Liver (tissue), 9 donors: ENCODE data around the gene TMEM97. TPM values are rescaled to one million over a fixed set of nuclear protein-coding genes. Genes with fewer than 3 reads are reported as not detected.
A peak's percentile ranks its signal among the peaks of the same experiment; 100 is the strongest.

Experiments used
- DNase-seq: peaks from one replicate; pipeline ENCODE4 v3.0.0-alpha.2; 2017; ENCODE audit warnings: low spot score
- H3K27ac ChIP-seq, 2 donors: one replicate each; pipeline ENCODE4 v1.7.0; 2013; ENCODE audit warnings: inconsistent platforms in 2 of 2, low read length in 2 of 2, control low read depth in 1 of 2, low read depth in 1 of 2, mild to moderate bottlenecking in 1 of 2
- H3K27me3 ChIP-seq, 4 donors: one replicate each; pipeline versions ENCODE4 v1.6.1 to v1.7.0; 2013; ENCODE audit warnings: low read length in 3 of 4, inconsistent platforms in 1 of 4, mild to moderate bottlenecking in 1 of 4, moderate library complexity in 1 of 4; ENCODE audit not compliant: control insufficient read depth in 4 of 4, insufficient read depth in 4 of 4
- H3K36me3 ChIP-seq, 4 donors: one replicate each; pipeline versions ENCODE4 v1.6.1 to v1.7.0; 2013; ENCODE audit warnings: low read length in 3 of 4, mild to moderate bottlenecking in 3 of 4, low read depth in 1 of 4, moderate library complexity in 1 of 4; ENCODE audit not compliant: control insufficient read depth in 4 of 4, insufficient read depth in 3 of 4
- H3K4me1 ChIP-seq, 4 donors: one replicate each; pipeline versions ENCODE4 v1.6.1 to v1.7.0; 2013; ENCODE audit warnings: low read length in 3 of 4, mild to moderate bottlenecking in 3 of 4, moderate library complexity in 1 of 4; ENCODE audit not compliant: control insufficient read depth in 4 of 4, insufficient read depth in 4 of 4
- H3K4me3 ChIP-seq, 3 donors: one replicate each; pipeline versions ENCODE4 v1.6.1 to v1.7.0; 2013; ENCODE audit warnings: low read length in 3 of 3, control low read depth in 1 of 3, low read depth in 1 of 3, mild to moderate bottlenecking in 1 of 3
- H3K9ac ChIP-seq, 2 donors: one replicate each; pipeline ENCODE4 v1.7.0; 2013; ENCODE audit warnings: low read length in 2 of 2, mild to moderate bottlenecking in 2 of 2, moderate library complexity in 2 of 2, control low read depth in 1 of 2, low read depth in 1 of 2
- H3K9me3 ChIP-seq, 4 donors: one replicate each; pipeline versions ENCODE4 v1.6.1 to v1.7.0; 2013; ENCODE audit warnings: low read length in 3 of 4; ENCODE audit not compliant: control insufficient read depth in 4 of 4
- CTCF ChIP-seq: fragments of 150-350 bp; IDR thresholded peaks from 2 replicates; pipeline ENCODE4 v1.5.1; 2017; ENCODE audit warnings: improper control_type of control experiment, low read depth, low read length; ENCODE audit not compliant: missing input control
- EGR1 ChIP-seq, 2 donors: IDR thresholded peaks; 2 replicates each; pipeline ENCODE4 v1.6.1; 2016 to 2018; ENCODE audit warnings: antibody characterized with exemption in 2 of 2, low read depth in 2 of 2
- FOXA1 ChIP-seq: IDR thresholded peaks from 2 replicates; pipeline ENCODE4 v1.6.1; 2016; ENCODE audit warnings: antibody characterized with exemption
- FOXA2 ChIP-seq: IDR thresholded peaks from 2 replicates; pipeline ENCODE4 v1.6.1; 2016; ENCODE audit warnings: antibody characterized with exemption
- GABPA ChIP-seq, 2 donors: IDR thresholded peaks in 1 of 2; conservative IDR thresholded peaks in 1 of 2; 2 replicates each; pipeline ENCODE4 v1.6.1; 2016; ENCODE audit warnings: antibody characterized with exemption in 2 of 2, mild to moderate bottlenecking in 1 of 2, moderate library complexity in 1 of 2
- HNF4A ChIP-seq, 2 donors: conservative IDR thresholded peaks; 2 replicates each; pipeline ENCODE4 v1.6.1; 2016; ENCODE audit warnings: antibody characterized with exemption in 2 of 2, mild to moderate bottlenecking in 2 of 2
- HNF4G ChIP-seq: IDR thresholded peaks from 2 replicates; pipeline ENCODE4 v1.6.1; 2016; ENCODE audit warnings: antibody characterized with exemption
- JUND ChIP-seq, 2 donors: IDR thresholded peaks; 2 replicates each; pipeline ENCODE4 v1.6.1; 2016; ENCODE audit warnings: antibody characterized with exemption in 2 of 2
- NR2F2 ChIP-seq: IDR thresholded peaks from 2 replicates; pipeline ENCODE4 v1.6.1; 2016; ENCODE audit warnings: antibody characterized with exemption
- RAD21 ChIP-seq, 2 donors: IDR thresholded peaks; 2 replicates each; pipeline ENCODE4 v1.6.1; 2016; ENCODE audit warnings: antibody characterized with exemption in 2 of 2, mild to moderate bottlenecking in 2 of 2
- REST ChIP-seq: IDR thresholded peaks from 2 replicates; pipeline ENCODE4 v1.6.1; 2016; ENCODE audit warnings: antibody characterized with exemption, mild to moderate bottlenecking
- RXRA ChIP-seq, 2 donors: IDR thresholded peaks; 2 replicates each; pipeline ENCODE4 v1.6.1; 2017 to 2018; ENCODE audit warnings: antibody characterized with exemption in 2 of 2, mild to moderate bottlenecking in 1 of 2
- SP1 ChIP-seq: IDR thresholded peaks from 2 replicates; pipeline ENCODE4 v1.6.1; 2018; ENCODE audit warnings: antibody characterized with exemption, mild to moderate bottlenecking
- TAF1 ChIP-seq: conservative IDR thresholded peaks from 2 replicates; pipeline ENCODE4 v1.6.1; 2016; ENCODE audit warnings: antibody characterized with exemption, mild to moderate bottlenecking
- YY1 ChIP-seq: IDR thresholded peaks from 2 replicates; pipeline ENCODE4 v1.6.1; 2016; ENCODE audit warnings: antibody characterized with exemption, mild to moderate bottlenecking
- ZBTB33 ChIP-seq: IDR thresholded peaks from 2 replicates; pipeline ENCODE4 v1.6.1; 2016; ENCODE audit warnings: antibody characterized with exemption
- WGBS: extraction: QIAGEN DNeasy Blood & Tissue Kit; methylation state at CpG from one replicate; pipeline ENCODE4 v1.1.7; 2013; 5-methylcytosine and 5-hydroxymethylcytosine counted together
- polyA plus RNA-seq, 2 donors: library from polyadenylated mRNA; stranded (reverse) in 1 of 2; unstranded in 1 of 2; fragments of 200-250 nt in 1 of 2; fragments of >200 nt in 1 of 2; fragmentation: Nextera tagmentation in 1 of 2; extraction: Ambion mirVana in 1 of 2; gene quantifications; one replicate each; pipeline versions ENCODE4 v1.2.1 to v1.2.3, GENCODE V29; 2013 to 2015
- total RNA-seq, 2 donors: library from RNA; depleted of rRNA; stranded (reverse); fragments of >200 nt; gene quantifications; one replicate each; pipeline ENCODE4 v1.2.3, GENCODE V29; 2014
- TF ChIP-seq, protein P1 (sequence below): IDR thresholded peaks from 2 replicates; pipeline ENCODE4 v1.6.1; 2016; ENCODE audit warnings: antibody characterized with exemption
- TF ChIP-seq, protein P2 (sequence below): IDR thresholded peaks from 2 replicates; pipeline ENCODE4 v1.6.1; 2016; ENCODE audit warnings: antibody characterized with exemption
- donor health status: healthy.
- donor health status: healthy.
- donor health status: healthy.
- donor health status: healthy.
- donor health status: healthy.

TMEM97 gene
- total and polyA plus RNA-seq, 4 donors, result 29.5 to 90.2 (median 63.5) TPM

DNA sequence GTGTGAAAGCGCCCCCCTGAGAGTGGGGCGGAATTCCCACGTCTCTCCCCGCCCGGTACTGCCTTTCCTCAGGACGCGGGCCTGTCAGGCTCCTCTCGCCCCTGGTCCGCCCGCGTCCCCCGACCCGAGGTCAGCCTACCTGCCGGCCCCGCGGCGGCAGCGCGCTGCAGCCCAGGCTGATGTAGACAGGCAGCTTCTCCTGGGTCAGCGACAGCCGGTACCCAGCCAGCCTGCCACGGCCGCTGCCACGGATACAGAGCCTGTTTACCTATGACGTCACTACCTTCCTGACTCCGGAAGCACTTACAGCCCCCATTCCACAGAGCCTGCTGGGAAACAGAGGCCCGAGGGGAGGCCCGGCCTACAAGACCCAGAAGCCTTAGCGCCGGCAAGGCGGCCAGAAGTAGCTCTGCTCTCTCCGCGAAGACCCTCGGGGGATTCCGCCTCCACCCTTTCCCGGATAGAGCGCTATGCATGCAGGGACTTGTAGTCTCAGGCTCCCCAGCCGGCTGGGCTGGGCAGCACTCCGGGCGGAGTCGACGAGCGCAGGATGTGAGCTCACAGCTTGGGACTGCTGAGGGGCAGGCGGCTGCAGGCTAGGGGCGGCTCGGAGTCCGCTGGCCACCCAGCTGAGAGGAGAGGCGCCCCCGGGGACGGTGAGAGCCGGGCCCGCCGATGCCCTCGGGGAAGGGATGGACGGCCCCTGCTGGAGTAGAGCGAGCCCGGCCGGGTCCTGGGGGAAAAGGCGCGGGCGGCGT is 16.4 kb downstream of the TMEM97 start, which contains the start of the genes IFT20 and TNFAIP1:
Gene IFT20 (minus strand): TSS at position 272 of the 758 bp plus-strand sequence. CDS start 3,487 bp downstream, outside the sequence.
Gene TNFAIP1 (plus strand): TSS at position 561 of the 758 bp plus-strand sequence. CDS start 3,761 bp downstream, outside the sequence.
- Histone ChIP-seq H3K27ac (peak within 1 kb of the TSS; percentile 93 to 96), H3K4me3 (peak within 1 kb of the TSS; percentile 85 to 93 (median 91)), H3K27me3 (no peaks in the 10 kb centered on the region), H3K9ac (peak within 1 kb of the TSS; percentile 87 to 89), H3K9me3 (no peaks in the 10 kb centered on the region), H3K36me3 (peaks cover 1 to 23% (median 8%) of the 10 kb centered on the region in 4 donors), H3K4me1 (peaks cover 4 to 39% (median 36%) of the 10 kb centered on the region in 4 donors)
- peak; percentile 94 for DNase-seq
- TF ChIP-seq NR2F2 (peak; percentile 41), JUND (IDR thresholded peaks at IDR 0.05) (peak; percentile 87 to 90), GABPA (IDR thresholded peaks at IDR 0.05 in 1 of 2, conservative IDR thresholded peaks at IDR 0.05 in 1 of 2) (peak; percentile 88 to 98), SP1 (peak; percentile 87), FOXA1 (peak; percentile 94), REST (peak; percentile 84), EGR1 (IDR thresholded peaks at IDR 0.05; ENCODE audit: low read depth in 2 of 2) (peak; percentile 13 to 60), FOXA2 (peak; percentile 92), CTCF (no peak), YY1 (peak; percentile 92), ZBTB33 (peak; percentile 94), RAD21 (IDR thresholded peaks at IDR 0.05) (peak; percentile 34 to 42), HNF4A (conservative IDR thresholded peaks at IDR 0.05) (peak; percentile 43 to 49), HNF4G (no peak), TAF1 (peak; percentile 55), RXRA (IDR thresholded peaks at IDR 0.05) (peak; percentile 56 to 59)
- TF ChIP-seq, protein P1, sequence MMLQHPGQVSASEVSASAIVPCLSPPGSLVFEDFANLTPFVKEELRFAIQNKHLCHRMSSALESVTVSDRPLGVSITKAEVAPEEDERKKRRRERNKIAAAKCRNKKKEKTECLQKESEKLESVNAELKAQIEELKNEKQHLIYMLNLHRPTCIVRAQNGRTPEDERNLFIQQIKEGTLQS, result peak; percentile 43
- TF ChIP-seq, protein P2, sequence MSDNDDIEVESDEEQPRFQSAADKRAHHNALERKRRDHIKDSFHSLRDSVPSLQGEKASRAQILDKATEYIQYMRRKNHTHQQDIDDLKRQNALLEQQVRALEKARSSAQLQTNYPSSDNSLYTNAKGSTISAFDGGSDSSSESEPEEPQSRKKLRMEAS, result peak; percentile 74
- under 1% methylated on average over 62 of the region's 62 CpGs for WGBS
